Occipital lobe (tissue), 2 donors: ENCODE data around the gene CHID1. TPM values are rescaled to one million over a fixed set of nuclear protein-coding genes. Genes with fewer than 3 reads are reported as not detected.
A peak's percentile ranks its signal among the peaks of the same experiment; 100 is the strongest.

Source experiments
- DNase-seq: peaks from one replicate; lab custom pipeline; 2025; lab: John Stamatoyannopoulos, UW
- total RNA-seq: library from RNA; depleted of rRNA; stranded (reverse); fragments of >200 nt; gene quantifications from one replicate; pipeline ENCODE4 v1.2.3, GENCODE V29; 2014

CHID1 gene
- 20.9 TPM for total RNA-seq

GRCh38 chr11:910589-911030 lies at the start of gene CHID1:
Gene CHID1, minus strand, starts transcription at chr11:910810. Its CDS starts 5,994 bp downstream, at chr11:904816.
- DNase-seq = peak; percentile 88

GRCh38 chr11:959608-960007 lies 49.0 kb upstream of the CHID1 start:
- DNase-seq = no peak

GRCh38 chr11:959027-959426 lies 48.4 kb upstream of the CHID1 start:
- DNase-seq = no peak

- no peak for DNase-seq
Observed at GRCh38 chr11:958101-958500, 47.5 kb upstream of the CHID1 start.

GRCh38 chr11:957212-957920 lies 46.8 kb upstream of the CHID1 start:
- no peak for DNase-seq

- DNase-seq = no peak
Observed at GRCh38 chr11:955154-956063, 44.8 kb upstream of the CHID1 start.

GRCh38 chr11:954392-955153 lies 44.0 kb upstream of the CHID1 start:
- DNase-seq = no peak

- no peak for DNase-seq
Observed at GRCh38 chr11:953512-953911, 42.9 kb upstream of the CHID1 start.

- no peak for DNase-seq
Observed at GRCh38 chr11:952406-953385, 42.1 kb upstream of the CHID1 start.

- no peak for DNase-seq
Observed at GRCh38 chr11:951507-951906, 40.9 kb upstream of the CHID1 start.

- DNase-seq = no peak
Observed at GRCh38 chr11:947744-948143, 37.1 kb upstream of the CHID1 start.

- DNase-seq = peak; percentile 60
Observed at GRCh38 chr11:945986-946385, 35.4 kb upstream of the CHID1 start.

GRCh38 chr11:944711-945470 lies 34.3 kb upstream of the CHID1 start:
- no peak for DNase-seq

- peak; percentile 34 for DNase-seq
Observed at GRCh38 chr11:942823-943222, 32.2 kb upstream of the CHID1 start.

- DNase-seq = no peak
Observed at GRCh38 chr11:940496-941135, 30.0 kb upstream of the CHID1 start.

- no peak for DNase-seq
Observed at GRCh38 chr11:937841-938261, 27.2 kb upstream of the CHID1 start.

- DNase-seq = no peak
Observed at GRCh38 chr11:936199-936598, 25.6 kb upstream of the CHID1 start.

- no peak for DNase-seq
Observed at GRCh38 chr11:934527-934926, 23.9 kb upstream of the CHID1 start.

- no peak for DNase-seq
Observed at GRCh38 chr11:933936-934335, 23.3 kb upstream of the CHID1 start.
